GM12865 (cell line): ENCODE data around the gene ITGAV.

ENCODE experiments used
- DNase-seq: peaks from one replicate; pipeline ENCODE4 v3.0.0; 2010; ENCODE audit warnings: low read depth
- H3K4me3 ChIP-seq: 2 replicates; pipeline ENCODE4 v1.5.1; 2011; ENCODE audit warnings: mild to moderate bottlenecking, low read depth, low read length, control low read depth
- CTCF ChIP-seq: IDR thresholded peaks from 2 replicates; pipeline ENCODE4 v1.5.1; 2011; ENCODE audit warnings: low read length, control low read depth, low read depth, inconsistent platforms; ENCODE audit not compliant: insufficient read depth; ENCODE audit errors: missing control alignments

Gene ITGAV

DNA sequence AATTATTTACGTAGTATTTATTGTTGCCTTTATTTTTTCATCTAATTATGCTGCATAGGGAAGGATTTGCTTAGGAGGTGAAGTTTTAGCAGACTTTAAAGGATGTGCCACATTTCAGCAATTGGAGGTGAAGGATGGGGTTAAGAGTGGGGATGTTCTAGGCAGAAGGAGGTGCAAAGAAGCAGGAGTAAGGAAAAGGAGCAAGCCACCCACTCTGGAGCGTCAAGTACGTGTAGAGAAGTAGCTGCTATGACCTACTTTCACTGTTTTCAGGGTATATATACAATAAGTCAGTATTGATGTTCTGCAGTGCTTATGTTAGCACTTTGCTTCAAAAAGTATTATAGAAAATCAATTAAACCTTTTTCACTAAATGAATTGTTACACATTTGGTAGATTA is 34.4 kb downstream of the ITGAV start:
- DNase-seq, result no peak
- no peak overlapping the region for H3K4me3 ChIP-seq
- TF ChIP-seq CTCF, result no peak

DNA sequence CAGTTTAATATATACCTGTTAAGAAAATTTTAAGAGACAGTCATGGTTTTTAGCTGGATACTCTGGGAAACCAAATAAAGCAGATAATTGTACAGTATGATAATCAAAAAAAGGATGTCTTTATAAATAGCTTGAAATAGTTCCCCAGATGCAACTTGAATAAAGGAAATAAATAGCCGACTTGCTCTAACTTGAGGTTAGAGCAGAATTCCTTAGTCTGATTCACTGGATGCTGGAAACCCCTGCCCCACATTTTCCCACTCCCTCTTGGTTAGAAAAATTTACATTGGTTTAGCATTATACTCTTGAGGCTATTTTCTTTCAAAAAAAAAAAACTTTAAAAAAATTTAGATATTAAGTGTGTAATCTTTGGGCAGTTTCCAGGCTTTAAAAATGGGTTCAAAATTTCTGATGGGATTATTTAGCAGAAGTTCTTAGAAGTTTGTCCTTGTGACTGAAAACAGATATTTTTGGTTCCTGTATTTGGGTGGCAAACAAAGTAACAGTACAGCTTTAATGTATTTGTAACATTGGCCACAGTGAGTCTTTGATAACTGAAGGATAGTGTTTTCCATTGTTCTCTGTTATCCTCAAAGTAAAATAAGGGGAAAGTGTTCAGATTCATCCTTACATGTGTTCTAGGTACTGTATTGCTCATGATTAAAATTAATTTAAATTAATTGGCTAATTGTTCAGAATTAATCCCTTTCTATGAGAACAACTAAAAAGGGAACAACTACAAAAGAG is 39.6 kb downstream of the ITGAV start:
- no peak for TF ChIP-seq CTCF
- no peak for DNase-seq
- no peak overlapping the region for H3K4me3 ChIP-seq

DNA sequence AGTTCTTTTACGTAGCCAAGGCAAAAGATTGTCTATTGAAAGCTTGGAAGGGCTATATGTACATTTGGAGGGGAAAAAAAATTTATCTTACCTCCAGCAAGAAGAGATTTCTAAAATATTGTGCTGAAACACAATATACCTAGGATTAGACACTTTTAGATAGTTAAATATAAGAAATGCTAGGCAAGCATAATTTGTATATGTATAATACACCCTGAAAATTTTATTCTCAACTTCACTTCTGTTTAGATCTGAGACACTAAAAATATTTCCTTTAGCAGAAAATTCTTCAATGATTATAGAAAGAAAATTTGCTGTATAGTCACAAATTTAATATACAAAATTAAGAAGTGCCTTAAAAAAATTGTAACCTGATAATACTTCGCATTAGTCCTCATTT is 42.6 kb downstream of the ITGAV start:
- TF ChIP-seq CTCF, result no peak
- H3K4me3 ChIP-seq, result no peak overlapping the region
- DNase-seq, result no peak

- no peak for DNase-seq
- H3K4me3 ChIP-seq, result no peak overlapping the region
- TF ChIP-seq CTCF, result no peak
Observed at GRCh38 chr2:186634701-186635100, 44.8 kb downstream of the ITGAV start.

GRCh38 chr2:186636800-186637496 is 47.1 kb downstream of the ITGAV start:
- DNase-seq, result no peak
- no peak for TF ChIP-seq CTCF
- H3K4me3 ChIP-seq, result no peak overlapping the region

DNA sequence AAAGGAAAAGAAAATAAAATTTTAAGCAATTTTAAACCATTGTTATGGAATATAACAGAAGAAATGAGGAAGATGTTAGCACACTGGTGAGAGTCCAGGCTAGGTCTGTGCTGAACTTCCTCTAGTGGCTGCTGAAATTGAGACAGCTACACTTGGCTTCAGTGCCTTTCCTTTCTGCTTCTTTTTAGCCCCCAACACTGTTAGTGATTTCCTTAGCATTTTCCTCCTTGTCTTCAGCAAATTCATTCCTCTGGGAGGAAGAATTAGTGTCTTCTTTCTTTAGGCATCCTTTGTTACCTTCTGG is 47.6 kb downstream of the ITGAV start:
- H3K4me3 ChIP-seq, result no peak overlapping the region
- DNase-seq, result no peak
- no peak for TF ChIP-seq CTCF

DNA sequence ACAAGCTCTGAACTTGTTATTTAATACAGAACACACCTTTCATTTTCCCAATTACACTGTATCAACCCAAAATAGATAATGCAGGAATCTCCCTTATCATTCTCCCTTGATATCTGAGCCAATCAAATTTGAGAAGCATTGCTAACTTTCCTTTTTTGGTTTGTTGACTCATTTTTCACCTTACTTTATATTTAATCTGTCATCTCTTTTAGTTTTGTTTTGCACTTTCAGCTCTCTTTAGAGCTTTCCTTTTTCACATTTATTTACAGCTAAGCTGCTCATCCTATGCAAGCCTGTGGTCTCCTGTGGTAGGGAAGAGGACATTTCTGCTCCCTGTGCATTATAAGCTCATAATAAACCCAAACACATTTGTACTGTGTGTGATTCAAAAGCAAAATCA is 50.1 kb downstream of the ITGAV start:
- no peak overlapping the region for H3K4me3 ChIP-seq
- peak; percentile 48 for DNase-seq
- no peak for TF ChIP-seq CTCF
